ENCODE data around the gene DNAJB1.
A peak's percentile ranks its signal among the peaks of the same experiment; 100 is the strongest.

The DNAJB1 gene

GRCh38 chr19:14472202-14472938 is 45.8 kb downstream of the DNAJB1 start:
- peak; percentile 97 for DNase-seq

GRCh38 chr19:14471436-14472187 is 46.6 kb downstream of the DNAJB1 start:
- no peak for DNase-seq

- no peak for DNase-seq
Observed at GRCh38 chr19:14470031-14470876, 47.9 kb downstream of the DNAJB1 start.

- DNase-seq = no peak
Observed at GRCh38 chr19:14467816-14468215, 50.4 kb downstream of the DNAJB1 start.

GRCh38 chr19:14467391-14467790 is 50.8 kb downstream of the DNAJB1 start:
- DNase-seq = no peak

Measured in stimulated activated CD8-positive, alpha-beta memory T cell treated with anti-CD3 and anti-CD28 coated beads, Interleukin-4, amount 100 ng/mL, for 48 hours (primary cell).